MM.1S (cell line): ENCODE results near the gene BRK1.
"Not testable (repeated sequence)": the region's sequence is repeated elsewhere in the genome, so short reads cannot be mapped to it uniquely, and the experiment has no call there.

Source experiments
- DNase-seq: peaks from one replicate; pipeline ENCODE4 v3.0.0-alpha.2; 2015
- H2AFZ ChIP-seq: fragments of 300-600 bp; sonication (generic); 2 replicates; pipeline ENCODE4 v1.6.0; 2016; ENCODE audit warnings: antibody characterized with exemption, low read length
- H3F3A ChIP-seq: fragments of 300-600 bp; sonication (generic); 2 replicates; pipeline ENCODE4 v1.6.1; 2016; ENCODE audit warnings: mild to moderate bottlenecking, antibody characterized with exemption, low read length, moderate library complexity, mixed read lengths; ENCODE audit not compliant: insufficient read depth
- H3K27ac ChIP-seq: fragments of 300-600 bp; sonication (generic); 2 replicates; pipeline ENCODE4 v1.5.1; 2016; ENCODE audit warnings: mild to moderate bottlenecking, low read length
- H3K27me3 ChIP-seq: fragments of 300-600 bp; sonication (generic); replicated peaks from 2 replicates; pipeline ENCODE4 v1.6.0; 2016; ENCODE audit warnings: low read length; ENCODE audit not compliant: insufficient read depth
- H3K36me3 ChIP-seq: fragments of 300-600 bp; sonication (generic); replicated peaks from 2 replicates; pipeline ENCODE4 v1.6.1; 2016; ENCODE audit warnings: mild to moderate bottlenecking, low read length, mixed read lengths; ENCODE audit not compliant: insufficient read depth
- H3K4me1 ChIP-seq: fragments of 300-600 bp; sonication (generic); 2 replicates; pipeline ENCODE4 v1.6.1; 2016; ENCODE audit warnings: low read length, mixed read lengths
- H3K4me2 ChIP-seq: fragments of 300-600 bp; sonication (generic); 2 replicates; pipeline ENCODE4 v1.6.0; 2016; ENCODE audit warnings: low read depth, low read length
- H3K4me3 ChIP-seq: fragments of 300-600 bp; sonication (generic); 2 replicates; pipeline ENCODE4 v1.5.1; 2016; ENCODE audit warnings: low read length, mixed read lengths
- H3K79me2 ChIP-seq: fragments of 300-600 bp; sonication (generic); 2 replicates; pipeline ENCODE4 v1.6.1; 2016; ENCODE audit warnings: mixed run types, low read length, mixed read lengths
- H3K9ac ChIP-seq: fragments of 300-600 bp; sonication (generic); 2 replicates; pipeline ENCODE4 v1.6.1; 2016; ENCODE audit warnings: low read length, mixed read lengths
- H3K9me2 ChIP-seq: fragments of 300-600 bp; sonication (generic); replicated peaks from 2 replicates; pipeline ENCODE4 v1.6.1; 2016; ENCODE audit warnings: mild to moderate bottlenecking, low read length, mixed read lengths; ENCODE audit not compliant: insufficient read depth
- H3K9me3 ChIP-seq: fragments of 300-600 bp; sonication (generic); replicated peaks from 2 replicates; pipeline ENCODE4 v1.6.1; 2016; ENCODE audit warnings: mild to moderate bottlenecking, low read length, mixed read lengths; ENCODE audit not compliant: insufficient read depth
- H4K20me1 ChIP-seq: fragments of 300-600 bp; sonication (generic); 2 replicates; pipeline ENCODE4 v1.6.1; 2016; ENCODE audit warnings: mild to moderate bottlenecking, low read length, moderate library complexity, mixed read lengths; ENCODE audit not compliant: insufficient read depth
- CTCF ChIP-seq: fragments of 300-600 bp; sonication (generic); IDR thresholded peaks from 2 replicates; pipeline ENCODE4 v1.5.1; 2016; ENCODE audit warnings: antibody characterized with exemption, low read length, mixed read lengths
- EZH2 ChIP-seq: fragments of 300-600 bp; sonication (generic); optimal IDR thresholded peaks from 2 replicates; pipeline ENCODE3; 2017; ENCODE audit warnings: low read depth, mild to moderate bottlenecking, antibody characterized with exemption, low read length, mixed read lengths
- EZH2phosphoT487 ChIP-seq: fragments of 300-600 bp; sonication (generic); IDR thresholded peaks from 2 replicates; pipeline ENCODE4 v1.6.1; 2018; ENCODE audit warnings: antibody characterized with exemption, low read length

Gene BRK1

GRCh38 chr3:10173095-10173925 lies 57.8 kb downstream of the BRK1 start:
- Histone ChIP-seq H3F3A (no peaks in the 10 kb centered on the region), H4K20me1 (no peaks in the 10 kb centered on the region), H3K36me3 (no peaks in the 10 kb centered on the region), H3K9me2 (no peaks in the 10 kb centered on the region), H3K27ac (no peak overlapping the region), H3K79me2 (no peaks in the 10 kb centered on the region), H3K9ac (no peak overlapping the region), H3K9me3 (no peaks in the 10 kb centered on the region), H3K27me3 (no peaks in the 10 kb centered on the region), H3K4me2 (no peak overlapping the region), H3K4me1 (no peaks in the 10 kb centered on the region), H2AFZ (no peak overlapping the region), H3K4me3 (no peak overlapping the region)
- no peak for DNase-seq
- TF ChIP-seq EZH2phosphoT487 (no peak), EZH2 (no peak)

- Histone ChIP-seq H3F3A (no peaks in the 10 kb centered on the region), H3K4me1 (no peaks in the 10 kb centered on the region), H4K20me1 (no peaks in the 10 kb centered on the region), H3K4me2 (no peak overlapping the region), H3K79me2 (no peaks in the 10 kb centered on the region), H3K9me3 (no peaks in the 10 kb centered on the region), H3K27me3 (no peaks in the 10 kb centered on the region), H2AFZ (no peak overlapping the region), H3K9ac (no peak overlapping the region), H3K27ac (no peak overlapping the region), H3K4me3 (no peak overlapping the region), H3K9me2 (no peaks in the 10 kb centered on the region), H3K36me3 (no peaks in the 10 kb centered on the region)
- DNase-seq = no peak
- TF ChIP-seq EZH2phosphoT487 = no peak
- TF ChIP-seq CTCF = no peak
- TF ChIP-seq EZH2 = no peak
These were observed 58.5 kb downstream of the BRK1 start for GRCh38 chr3:10173926-10174435.

GRCh38 chr3:10175334-10175733 lies 59.9 kb downstream of the BRK1 start:
- not testable (repeated sequence) for H3K9me2 ChIP-seq, H3K4me3 ChIP-seq, H4K20me1 ChIP-seq, H3F3A ChIP-seq, H2AFZ ChIP-seq, H3K4me1 ChIP-seq, H3K27me3 ChIP-seq, DNase-seq, H3K4me2 ChIP-seq, H3K9ac ChIP-seq, H3K27ac ChIP-seq, H3K9me3 ChIP-seq, H3K79me2 ChIP-seq, H3K36me3 ChIP-seq

- not testable (repeated sequence) for H4K20me1 ChIP-seq, H3K4me1 ChIP-seq, H3K27ac ChIP-seq, H3K4me2 ChIP-seq, H3K27me3 ChIP-seq, H3K9me2 ChIP-seq, DNase-seq, H3K9me3 ChIP-seq, H3F3A ChIP-seq, H2AFZ ChIP-seq, H3K36me3 ChIP-seq, H3K79me2 ChIP-seq, H3K9ac ChIP-seq, H3K4me3 ChIP-seq
These were observed 60.7 kb downstream of the BRK1 start for GRCh38 chr3:10176150-10176549.
